ENCODE measurements around the gene CLOCK.
A peak's percentile ranks its signal among the peaks of the same experiment; 100 is the strongest.

The CLOCK gene

DNA sequence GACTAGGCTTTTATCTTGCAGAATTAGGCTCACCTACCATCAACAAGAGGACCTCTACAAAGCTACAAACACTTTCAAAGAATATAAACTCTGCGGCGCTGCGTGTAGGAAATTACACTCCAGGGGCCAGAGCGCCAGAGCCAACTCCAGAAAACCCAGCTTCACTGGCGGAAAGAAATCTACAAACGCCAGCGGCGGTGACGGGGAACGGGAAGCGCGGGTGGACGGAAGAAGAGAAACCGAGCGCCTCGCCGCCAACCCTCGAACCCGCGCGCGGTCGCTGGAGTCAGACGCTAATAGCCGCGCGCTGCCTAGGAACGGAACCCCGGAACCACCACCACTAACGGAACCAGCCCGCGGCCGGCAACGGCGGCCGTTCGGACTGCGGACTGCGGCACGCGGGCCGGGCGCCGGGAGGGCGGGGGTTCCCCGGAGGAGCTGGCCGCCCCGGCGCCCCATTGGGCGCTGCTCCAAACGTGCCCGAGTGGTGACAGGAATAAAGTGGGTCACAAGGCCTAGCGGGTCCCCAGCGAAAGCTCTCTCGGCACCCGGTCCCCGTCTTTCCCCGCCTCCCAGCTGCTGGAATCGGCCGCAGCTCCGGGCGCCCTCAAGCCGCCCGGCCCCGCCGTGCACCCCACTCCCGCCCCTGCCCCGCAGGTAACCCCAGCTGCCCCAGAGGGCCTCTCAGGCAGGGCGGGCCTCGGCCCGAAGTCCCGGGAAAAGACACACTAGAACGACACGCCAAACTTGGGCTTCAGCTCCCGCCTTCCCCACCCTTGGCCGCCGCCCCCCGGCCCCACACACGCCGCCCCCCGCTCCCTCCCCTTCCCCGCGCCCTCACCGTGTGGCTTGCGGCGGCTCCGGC, 836 bp downstream of the CLOCK start:
- TF ChIP-seq CEBPB (IDR thresholded peaks at IDR 0.05) (no peak), TCF12 (IDR thresholded peaks at IDR 0.05; ENCODE audit: low read depth) (peak; percentile 37; the same call in 1 of the 2 replicates), TEAD4 (IDR thresholded peaks at IDR 0.05) (peak; percentile 5; the same call in 1 of the 2 replicates), NFIC (IDR thresholded peaks at IDR 0.05) (0 out of 2 replicates have a peak, but pooled peaks have one; percentile 11), RAD21 (IDR thresholded peaks at IDR 0.05; ENCODE audit: low read depth) (no peak), TAF1 (IDR thresholded peaks at IDR 0.05; ENCODE audit: low read depth) (peak; percentile 61; the same call in 1 of the 2 replicates), ZBTB7A (IDR thresholded peaks at IDR 0.05; ENCODE audit: low read depth) (peak; percentile 19; the same call in 1 of the 2 replicates), USF1 (IDR thresholded peaks at IDR 0.05) (no peak)
- TF ChIP-seq, protein P1, sequence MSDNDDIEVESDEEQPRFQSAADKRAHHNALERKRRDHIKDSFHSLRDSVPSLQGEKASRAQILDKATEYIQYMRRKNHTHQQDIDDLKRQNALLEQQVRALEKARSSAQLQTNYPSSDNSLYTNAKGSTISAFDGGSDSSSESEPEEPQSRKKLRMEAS (IDR thresholded peaks at IDR 0.05) = no peak; the same call in 1 of the 2 replicates

GRCh38 chr4:55545151-55545550, 1.6 kb downstream of the CLOCK start:
- TF ChIP-seq CEBPB (IDR thresholded peaks at IDR 0.05) (peak; percentile 80), FOXM1 (IDR thresholded peaks at IDR 0.05; ENCODE audit: borderline replicate concordance, low read depth) (0 out of 2 replicates have a peak, but pooled peaks have one; percentile 41), TCF12 (IDR thresholded peaks at IDR 0.05; ENCODE audit: low read depth) (no peak)

- no peak for TF ChIP-seq TAF1 (IDR thresholded peaks at IDR 0.05; ENCODE audit: low read depth)
- no peak for TF ChIP-seq CEBPB (IDR thresholded peaks at IDR 0.05)
- TF ChIP-seq FOXM1 (IDR thresholded peaks at IDR 0.05; ENCODE audit: borderline replicate concordance, low read depth) = no peak
- TF ChIP-seq YY1 (IDR thresholded peaks at IDR 0.05; ENCODE audit: low read depth) = no peak
- TF ChIP-seq TEAD4 (IDR thresholded peaks at IDR 0.05) = no peak
- TF ChIP-seq EP300 (IDR thresholded peaks at IDR 0.05; ENCODE audit: borderline replicate concordance) = no peak
- TF ChIP-seq ZBTB7A (IDR thresholded peaks at IDR 0.05; ENCODE audit: low read depth) = no peak
- no peak for TF ChIP-seq NFIC (IDR thresholded peaks at IDR 0.05)
- TF ChIP-seq RAD21 (IDR thresholded peaks at IDR 0.05; ENCODE audit: low read depth) = no peak
- no peak for TF ChIP-seq USF1 (IDR thresholded peaks at IDR 0.05)
- no peak for TF ChIP-seq EGR1 (IDR thresholded peaks at IDR 0.05)
- no peak for TF ChIP-seq TCF12 (IDR thresholded peaks at IDR 0.05; ENCODE audit: low read depth)
- TF ChIP-seq CREB1 (IDR thresholded peaks at IDR 0.05; ENCODE audit: low read depth) = no peak
- TF ChIP-seq, protein P2, sequence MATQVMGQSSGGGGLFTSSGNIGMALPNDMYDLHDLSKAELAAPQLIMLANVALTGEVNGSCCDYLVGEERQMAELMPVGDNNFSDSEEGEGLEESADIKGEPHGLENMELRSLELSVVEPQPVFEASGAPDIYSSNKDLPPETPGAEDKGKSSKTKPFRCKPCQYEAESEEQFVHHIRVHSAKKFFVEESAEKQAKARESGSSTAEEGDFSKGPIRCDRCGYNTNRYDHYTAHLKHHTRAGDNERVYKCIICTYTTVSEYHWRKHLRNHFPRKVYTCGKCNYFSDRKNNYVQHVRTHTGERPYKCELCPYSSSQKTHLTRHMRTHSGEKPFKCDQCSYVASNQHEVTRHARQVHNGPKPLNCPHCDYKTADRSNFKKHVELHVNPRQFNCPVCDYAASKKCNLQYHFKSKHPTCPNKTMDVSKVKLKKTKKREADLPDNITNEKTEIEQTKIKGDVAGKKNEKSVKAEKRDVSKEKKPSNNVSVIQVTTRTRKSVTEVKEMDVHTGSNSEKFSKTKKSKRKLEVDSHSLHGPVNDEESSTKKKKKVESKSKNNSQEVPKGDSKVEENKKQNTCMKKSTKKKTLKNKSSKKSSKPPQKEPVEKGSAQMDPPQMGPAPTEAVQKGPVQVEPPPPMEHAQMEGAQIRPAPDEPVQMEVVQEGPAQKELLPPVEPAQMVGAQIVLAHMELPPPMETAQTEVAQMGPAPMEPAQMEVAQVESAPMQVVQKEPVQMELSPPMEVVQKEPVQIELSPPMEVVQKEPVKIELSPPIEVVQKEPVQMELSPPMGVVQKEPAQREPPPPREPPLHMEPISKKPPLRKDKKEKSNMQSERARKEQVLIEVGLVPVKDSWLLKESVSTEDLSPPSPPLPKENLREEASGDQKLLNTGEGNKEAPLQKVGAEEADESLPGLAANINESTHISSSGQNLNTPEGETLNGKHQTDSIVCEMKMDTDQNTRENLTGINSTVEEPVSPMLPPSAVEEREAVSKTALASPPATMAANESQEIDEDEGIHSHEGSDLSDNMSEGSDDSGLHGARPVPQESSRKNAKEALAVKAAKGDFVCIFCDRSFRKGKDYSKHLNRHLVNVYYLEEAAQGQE (IDR thresholded peaks at IDR 0.05; ENCODE audit: low read depth) = no peak
- TF ChIP-seq, protein P1 (IDR thresholded peaks at IDR 0.05) = no peak
Measured at GRCh38 chr4:55543858-55544257, 2.9 kb downstream of the CLOCK start.

DNA sequence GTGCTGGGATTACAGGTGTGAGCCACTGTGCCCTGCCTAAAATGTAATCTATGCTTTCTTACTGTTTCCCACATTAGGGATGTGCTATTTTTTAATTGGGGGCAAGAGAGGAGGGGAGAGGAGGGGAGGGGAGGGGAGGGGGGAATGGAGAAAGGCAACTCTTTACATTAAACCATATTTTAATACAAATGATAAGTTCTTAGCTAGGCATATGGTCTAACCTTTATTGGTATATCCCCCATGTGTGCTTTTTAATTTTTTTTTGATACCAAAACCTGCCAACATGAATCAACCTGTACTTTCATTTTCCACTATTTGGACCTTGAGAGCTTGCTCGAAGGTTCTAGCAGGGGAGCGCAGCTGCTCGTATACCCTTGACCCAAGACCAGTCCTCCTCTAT, 6.4 kb downstream of the CLOCK start:
- TF ChIP-seq YY1 (IDR thresholded peaks at IDR 0.05; ENCODE audit: low read depth) (no peak), FOXM1 (IDR thresholded peaks at IDR 0.05; ENCODE audit: borderline replicate concordance, low read depth) (no peak), TEAD4 (IDR thresholded peaks at IDR 0.05) (no peak), CREB1 (IDR thresholded peaks at IDR 0.05; ENCODE audit: low read depth) (no peak), EP300 (IDR thresholded peaks at IDR 0.05; ENCODE audit: borderline replicate concordance) (no peak), NFIC (IDR thresholded peaks at IDR 0.05) (no peak), USF1 (IDR thresholded peaks at IDR 0.05) (no peak), EGR1 (IDR thresholded peaks at IDR 0.05) (no peak)
- TF ChIP-seq, protein P1 (IDR thresholded peaks at IDR 0.05) = no peak

- TF ChIP-seq TAF1 (IDR thresholded peaks at IDR 0.05; ENCODE audit: low read depth) = no peak
- no peak for TF ChIP-seq FOXM1 (IDR thresholded peaks at IDR 0.05; ENCODE audit: borderline replicate concordance, low read depth)
- TF ChIP-seq CEBPB (IDR thresholded peaks at IDR 0.05) = no peak
- TF ChIP-seq, protein P1 (IDR thresholded peaks at IDR 0.05) = no peak
- TF ChIP-seq YY1 (IDR thresholded peaks at IDR 0.05; ENCODE audit: low read depth) = no peak
- no peak for TF ChIP-seq USF1 (IDR thresholded peaks at IDR 0.05)
- TF ChIP-seq, protein P2 (IDR thresholded peaks at IDR 0.05; ENCODE audit: low read depth) = no peak
- no peak for TF ChIP-seq ZBTB7A (IDR thresholded peaks at IDR 0.05; ENCODE audit: low read depth)
- no peak for TF ChIP-seq EP300 (IDR thresholded peaks at IDR 0.05; ENCODE audit: borderline replicate concordance)
- TF ChIP-seq NFIC (IDR thresholded peaks at IDR 0.05) = no peak
- TF ChIP-seq CREB1 (IDR thresholded peaks at IDR 0.05; ENCODE audit: low read depth) = no peak
- TF ChIP-seq EGR1 (IDR thresholded peaks at IDR 0.05) = no peak
- TF ChIP-seq TEAD4 (IDR thresholded peaks at IDR 0.05) = no peak
- no peak for TF ChIP-seq RAD21 (IDR thresholded peaks at IDR 0.05; ENCODE audit: low read depth)
- TF ChIP-seq TCF12 (IDR thresholded peaks at IDR 0.05; ENCODE audit: low read depth) = no peak
Measured at GRCh38 chr4:55539658-55540057, 7.1 kb downstream of the CLOCK start.

Data from Ishikawa (cell line).